ENCODE measurements around the gene AMH.
A peak's percentile ranks its signal among the peaks of the same experiment; 100 is the strongest.

AMH gene

DNA sequence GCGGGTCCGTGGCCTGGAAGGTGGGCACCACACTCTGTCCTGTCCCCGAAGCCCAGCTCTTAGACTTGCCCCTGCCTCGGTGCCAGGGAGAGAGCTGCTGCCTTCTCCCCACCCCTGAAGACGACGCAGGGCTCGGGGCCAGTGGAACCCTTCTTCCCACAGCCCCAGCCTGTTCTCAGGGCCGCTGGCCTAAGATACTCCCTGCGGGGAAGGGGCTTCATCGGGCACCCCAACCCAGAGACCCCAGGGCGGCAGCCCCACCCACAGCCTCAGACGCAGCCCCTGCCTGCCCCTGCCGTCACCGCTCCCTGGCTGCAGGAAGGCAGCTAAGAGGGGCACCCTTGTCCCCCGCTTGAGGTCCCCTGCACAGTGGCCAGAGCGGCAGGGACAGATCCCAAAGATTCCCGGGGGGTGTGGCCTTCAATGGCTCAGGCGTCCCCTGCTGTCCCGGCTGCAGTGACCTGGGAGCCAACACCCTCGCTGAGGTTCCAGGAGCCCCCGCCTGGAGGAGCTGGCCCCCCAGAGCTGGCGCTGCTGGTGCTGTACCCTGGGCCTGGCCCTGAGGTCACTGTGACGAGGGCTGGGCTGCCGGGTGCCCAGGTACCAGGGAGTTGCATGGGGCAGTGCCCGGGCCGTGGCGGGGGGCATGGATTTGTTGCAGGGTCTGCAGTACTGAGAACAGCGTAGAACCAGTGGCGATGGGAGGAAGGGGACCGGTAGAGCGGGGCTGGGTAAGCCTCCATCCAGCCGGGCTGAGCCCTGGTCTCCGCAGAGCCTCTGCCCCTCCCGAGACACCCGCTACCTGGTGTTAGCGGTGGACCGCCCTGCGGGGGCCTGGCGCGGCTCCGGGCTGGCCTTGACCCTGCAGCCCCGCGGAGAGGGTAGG is 1.0 kb downstream of the AMH start:
- no peak for DNase-seq (ENCODE audit: low spot score)

DNA sequence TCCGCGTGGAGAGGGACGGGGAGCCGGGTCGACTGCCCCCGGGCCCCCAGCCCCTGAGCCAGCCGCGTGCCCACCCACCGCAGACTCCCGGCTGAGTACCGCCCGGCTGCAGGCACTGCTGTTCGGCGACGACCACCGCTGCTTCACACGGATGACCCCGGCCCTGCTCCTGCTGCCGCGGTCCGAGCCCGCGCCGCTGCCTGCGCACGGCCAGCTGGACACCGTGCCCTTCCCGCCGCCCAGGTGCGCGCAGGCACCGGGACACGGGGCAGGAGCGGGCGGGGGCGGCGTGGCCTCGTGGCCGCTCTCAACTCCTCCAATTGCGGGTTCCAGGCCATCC is 1.6 kb downstream of the AMH start:
- no peak for DNase-seq (ENCODE audit: low spot score)

DNA sequence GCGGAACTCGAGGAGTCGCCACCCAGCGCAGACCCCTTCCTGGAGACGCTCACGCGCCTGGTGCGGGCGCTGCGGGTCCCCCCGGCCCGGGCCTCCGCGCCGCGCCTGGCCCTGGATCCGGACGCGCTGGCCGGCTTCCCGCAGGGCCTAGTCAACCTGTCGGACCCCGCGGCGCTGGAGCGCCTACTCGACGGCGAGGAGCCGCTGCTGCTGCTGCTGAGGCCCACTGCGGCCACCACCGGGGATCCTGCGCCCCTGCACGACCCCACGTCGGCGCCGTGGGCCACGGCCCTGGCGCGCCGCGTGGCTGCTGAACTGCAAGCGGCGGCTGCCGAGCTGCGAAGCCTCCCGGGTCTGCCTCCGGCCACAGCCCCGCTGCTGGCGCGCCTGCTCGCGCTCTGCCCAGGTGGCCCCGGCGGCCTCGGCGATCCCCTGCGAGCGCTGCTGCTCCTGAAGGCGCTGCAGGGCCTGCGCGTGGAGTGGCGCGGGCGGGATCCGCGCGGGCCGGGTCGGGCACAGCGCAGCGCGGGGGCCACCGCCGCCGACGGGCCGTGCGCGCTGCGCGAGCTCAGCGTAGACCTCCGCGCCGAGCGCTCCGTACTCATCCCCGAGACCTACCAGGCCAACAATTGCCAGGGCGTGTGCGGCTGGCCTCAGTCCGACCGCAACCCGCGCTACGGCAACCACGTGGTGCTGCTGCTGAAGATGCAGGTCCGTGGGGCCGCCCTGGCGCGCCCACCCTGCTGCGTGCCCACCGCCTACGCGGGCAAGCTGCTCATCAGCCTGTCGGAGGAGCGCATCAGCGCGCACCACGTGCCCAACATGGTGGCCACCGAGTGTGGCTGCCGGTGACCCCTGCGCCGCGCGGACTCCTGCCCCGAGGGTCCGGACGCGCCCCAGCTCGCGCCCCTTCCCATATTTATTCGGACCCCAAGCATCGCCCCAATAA is 2.3 kb downstream of the AMH start:
- no peak for DNase-seq (ENCODE audit: low spot score)

DNA sequence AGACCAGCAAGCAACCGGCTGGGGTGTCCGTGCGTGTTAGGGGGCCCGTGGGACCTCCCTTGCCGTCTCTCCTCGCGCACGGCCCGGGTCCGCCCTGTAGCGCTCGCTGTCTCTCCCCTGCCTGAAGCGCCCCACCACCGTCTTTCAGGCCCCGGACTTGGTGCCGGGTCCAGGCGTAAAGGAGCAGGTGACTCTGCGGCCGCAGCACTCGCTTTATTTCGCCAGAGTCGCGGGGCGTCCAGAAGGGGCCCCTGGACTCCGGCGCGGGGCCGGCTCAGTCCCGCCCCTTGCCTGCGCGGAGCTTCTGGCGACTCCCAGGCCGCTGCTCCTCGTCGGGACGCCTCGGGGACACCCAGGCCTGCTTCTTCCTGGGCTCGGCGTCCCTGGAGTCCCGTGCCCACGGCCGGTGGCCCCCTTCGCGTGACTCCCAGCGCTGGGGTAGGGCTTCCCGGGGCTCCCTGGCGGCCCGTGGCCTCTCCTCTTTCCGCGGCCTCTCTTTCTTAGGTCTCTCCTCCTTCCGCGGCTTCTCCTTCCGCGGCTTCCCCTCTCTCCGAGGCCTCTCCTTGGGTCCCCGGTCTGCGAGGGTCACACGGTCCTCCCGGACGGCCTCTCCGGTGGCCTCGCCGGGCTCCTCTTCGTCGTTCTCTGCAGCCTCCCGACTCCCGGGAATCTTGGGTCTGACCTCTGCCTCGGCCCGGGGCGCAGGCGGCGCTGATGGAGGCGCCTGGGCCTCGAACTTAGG is 3.1 kb downstream of the AMH start:
- DNase-seq (ENCODE audit: low spot score) = no peak

DNA sequence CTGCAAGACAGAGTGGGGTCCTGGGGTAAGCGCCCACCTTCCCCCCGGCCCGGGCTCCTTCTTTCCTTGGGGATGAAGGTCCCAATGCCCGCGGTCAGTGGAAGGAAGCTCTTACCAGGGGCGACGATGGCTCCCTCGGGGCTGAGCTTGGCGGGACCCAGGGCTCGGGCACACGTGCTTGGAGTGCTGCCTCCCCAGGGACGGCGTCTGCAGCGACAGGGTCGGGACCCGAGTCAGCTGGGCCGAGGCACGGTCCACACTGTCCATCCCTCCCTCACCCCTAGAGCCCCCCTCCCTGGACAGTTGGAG is 3.6 kb downstream of the AMH start:
- no peak for DNase-seq (ENCODE audit: low spot score)

DNA sequence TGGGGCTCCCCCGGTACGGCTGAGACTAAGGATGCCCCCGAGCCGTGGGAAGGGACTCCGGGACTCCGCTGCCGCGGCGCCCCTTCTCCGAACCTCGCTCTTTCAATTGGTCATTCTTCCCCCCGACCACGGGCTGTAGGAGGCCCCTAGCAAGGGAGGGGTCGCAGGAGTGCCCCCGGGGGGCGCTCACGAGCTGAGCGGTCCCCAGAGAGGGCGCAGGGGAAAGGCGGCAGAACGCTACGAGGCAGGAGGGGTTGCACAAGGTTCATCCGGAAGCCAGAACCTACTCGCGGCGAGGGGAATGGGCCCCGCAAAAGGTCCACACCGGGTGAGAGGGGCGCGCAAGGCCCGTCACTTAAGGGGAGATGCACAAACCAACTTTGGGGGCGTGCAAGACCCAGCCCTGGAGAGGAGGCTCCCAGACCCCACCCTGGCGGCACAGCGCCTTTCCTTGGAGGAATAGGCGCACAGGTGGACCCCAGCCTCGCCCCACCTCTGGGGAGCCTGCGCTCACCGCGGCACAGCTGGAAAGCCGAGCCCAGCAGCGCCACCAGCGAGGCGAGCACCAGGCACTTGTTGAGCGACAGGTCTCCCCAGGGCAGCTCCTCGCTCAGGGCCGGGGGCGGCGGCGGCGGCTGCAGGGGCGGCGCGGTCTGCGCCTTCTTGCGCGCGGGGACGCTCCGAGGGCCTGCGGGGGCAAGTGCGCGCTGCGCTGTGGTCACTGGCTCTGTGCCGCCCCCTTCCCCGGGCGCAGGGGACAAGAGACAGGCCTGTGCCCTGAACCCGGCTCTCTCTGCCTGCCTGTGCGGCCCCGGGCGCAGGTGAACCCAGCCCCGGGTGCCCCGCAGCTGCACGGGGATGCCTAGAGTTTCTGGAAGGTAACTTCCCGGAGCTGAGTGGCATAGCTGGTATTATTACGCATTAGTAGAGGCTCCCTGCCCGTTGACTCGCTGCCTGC is 4.3 kb downstream of the AMH start:
- DNase-seq (ENCODE audit: low spot score) = peak; percentile 84

DNA sequence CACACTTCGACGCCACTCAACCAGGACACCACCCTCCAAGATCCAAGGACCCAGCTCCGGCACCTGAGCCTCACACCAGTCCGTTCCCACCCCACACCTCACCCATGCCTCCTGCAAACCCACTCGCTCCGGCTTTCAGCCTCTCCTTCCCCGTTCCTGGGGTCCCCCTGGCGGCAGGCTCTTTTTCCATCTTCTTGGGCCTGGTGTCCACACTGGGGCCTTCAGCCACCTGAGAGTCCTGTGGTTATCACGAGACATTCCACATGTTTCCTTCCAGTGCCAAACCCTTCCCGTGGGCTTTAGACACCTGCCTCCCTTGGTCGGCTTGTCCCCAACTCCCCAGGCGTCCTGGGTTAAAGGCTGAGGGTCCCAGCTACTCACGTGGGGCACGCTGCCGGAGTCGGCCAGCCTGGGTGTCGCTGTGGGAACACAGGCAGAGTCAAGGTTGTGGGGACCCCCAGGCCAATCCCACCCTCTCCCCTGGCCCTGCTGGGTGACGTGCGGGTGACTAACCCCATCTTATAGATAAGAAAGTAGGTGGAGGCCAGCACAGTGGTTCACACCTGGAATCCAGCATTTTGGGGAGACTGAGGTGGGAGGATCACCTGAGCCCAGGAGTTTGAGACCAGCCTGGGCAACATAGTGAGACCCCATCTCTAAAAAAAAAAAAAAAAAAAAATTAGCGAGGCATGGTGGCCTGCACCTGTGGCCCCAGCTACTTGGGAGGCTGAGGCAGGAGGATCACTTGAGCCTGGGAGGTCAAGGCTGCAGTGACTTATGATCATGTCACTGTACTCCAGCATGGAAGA is 5.1 kb downstream of the AMH start:
- no peak for DNase-seq (ENCODE audit: low spot score)

DNA sequence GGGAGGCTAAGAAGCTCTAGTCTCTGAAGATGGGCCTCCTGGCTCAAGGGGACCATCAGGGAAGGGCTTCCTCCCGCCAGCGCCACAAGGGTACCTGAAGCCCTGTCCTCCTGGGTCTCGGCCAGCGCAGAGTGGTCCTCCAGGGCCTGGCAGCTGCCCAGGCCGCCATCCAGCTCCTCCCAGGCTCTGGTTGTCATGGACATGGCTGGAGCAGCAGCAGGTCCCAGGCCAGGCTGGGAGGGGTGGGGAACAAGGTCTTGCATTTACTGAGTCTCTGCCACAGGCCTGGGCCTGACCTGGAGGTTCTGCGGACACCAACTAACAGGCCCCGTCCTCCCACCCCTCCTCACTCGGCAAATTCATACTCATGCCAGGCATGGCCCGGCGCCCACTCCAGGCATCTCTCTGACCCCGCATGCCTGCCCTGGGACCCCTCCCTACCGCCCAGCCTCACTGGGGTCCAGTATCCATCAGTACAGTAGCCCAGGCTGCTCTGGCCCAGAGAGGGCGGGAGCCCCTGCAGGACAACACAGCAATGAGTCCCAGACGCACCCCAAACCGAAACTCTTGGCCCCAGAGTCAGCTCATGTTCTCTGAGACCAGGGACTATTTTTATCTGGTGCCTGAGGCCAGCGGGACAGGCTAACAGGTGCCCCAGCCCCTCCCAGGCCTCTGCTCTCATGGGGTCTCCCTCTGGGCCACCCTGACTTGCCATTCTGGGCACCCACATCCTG is 6.2 kb downstream of the AMH start:
- DNase-seq (ENCODE audit: low spot score) = peak; percentile 66

DNA sequence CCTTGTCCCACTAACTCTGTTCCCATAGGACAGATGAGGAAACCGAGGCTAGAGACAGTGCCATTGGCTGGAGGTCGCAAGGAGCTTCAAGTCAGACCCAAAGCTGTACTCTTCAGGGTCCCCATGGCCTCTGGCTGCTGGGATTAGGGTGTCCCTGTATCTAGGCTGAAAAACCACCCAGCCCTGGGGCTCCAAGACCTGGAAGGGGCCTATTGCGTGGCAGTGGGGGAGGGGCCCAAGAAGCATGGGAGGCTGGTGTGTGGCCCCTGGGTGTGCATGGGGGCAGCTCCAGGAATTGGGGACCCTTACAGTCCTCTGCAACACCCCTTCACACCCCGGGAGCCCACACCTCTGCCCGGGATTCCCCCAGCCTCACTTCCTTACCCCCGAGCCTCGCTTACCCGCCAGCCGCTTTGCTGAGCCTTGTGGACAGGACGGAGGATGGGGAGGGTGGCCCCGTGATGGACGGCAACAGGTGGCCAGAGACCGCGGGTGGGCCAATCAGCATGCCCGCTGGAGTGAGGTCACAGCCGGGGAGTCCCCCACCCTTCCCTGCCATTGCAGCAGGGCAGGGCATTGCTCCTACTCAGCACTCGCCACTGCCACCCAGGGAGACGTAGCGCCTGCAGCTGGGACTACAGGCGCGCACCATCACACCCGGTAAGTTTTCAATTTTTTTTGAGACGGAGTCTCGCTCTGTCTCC is 7.0 kb downstream of the AMH start, which contains the start of gene JSRP1:
Gene JSRP1 (minus strand): TSS at position 436 of the 704 bp plus-strand sequence. CDS start 1,103 bp downstream, outside the sequence.
- peak; percentile 88 for DNase-seq (ENCODE audit: low spot score)

DNA sequence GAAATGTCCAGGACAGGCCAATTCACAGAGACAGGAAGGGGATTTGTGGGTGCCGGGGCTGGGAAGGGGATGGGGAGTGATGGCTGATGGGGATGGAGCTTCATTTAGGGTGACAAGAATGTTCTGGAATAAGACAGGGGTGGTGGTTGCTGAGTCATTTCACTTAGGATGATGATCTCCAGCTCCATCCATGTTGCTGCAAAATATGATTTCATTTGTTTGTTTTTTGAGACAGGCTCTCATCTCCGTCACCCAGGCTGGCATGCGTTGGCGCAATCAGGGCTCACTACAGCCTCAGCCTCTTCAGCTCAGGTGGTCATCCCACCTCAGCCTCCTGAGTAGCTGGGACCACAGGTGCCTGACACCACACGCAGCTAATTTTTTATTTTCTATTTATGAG is 10.2 kb downstream of the AMH start:
- no peak for DNase-seq (ENCODE audit: low spot score)

DNA sequence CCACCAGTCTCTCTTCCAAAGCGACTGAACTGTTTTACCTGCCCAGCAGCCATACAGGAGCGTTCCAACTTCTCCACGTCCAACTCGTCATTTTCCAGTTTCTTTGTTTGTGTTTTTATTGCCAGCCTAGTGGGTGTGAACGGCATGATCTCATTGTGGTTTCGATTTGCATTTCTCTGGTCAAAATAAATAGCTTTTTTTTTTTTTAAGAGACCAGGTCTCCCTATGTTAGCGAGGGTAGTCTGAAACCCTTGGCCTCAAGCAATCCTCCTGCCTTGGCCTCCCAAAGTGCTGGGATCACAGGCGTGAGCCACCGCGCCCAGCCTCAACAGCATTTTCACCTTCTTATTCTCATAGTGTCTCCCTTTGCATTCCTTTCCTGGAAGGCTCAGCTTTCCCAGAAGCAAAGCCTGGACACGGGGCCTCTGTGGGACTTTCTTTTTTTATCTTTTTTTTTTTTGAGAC is 11.2 kb downstream of the AMH start:
- peak; percentile 87 for DNase-seq (ENCODE audit: low spot score)

DNA sequence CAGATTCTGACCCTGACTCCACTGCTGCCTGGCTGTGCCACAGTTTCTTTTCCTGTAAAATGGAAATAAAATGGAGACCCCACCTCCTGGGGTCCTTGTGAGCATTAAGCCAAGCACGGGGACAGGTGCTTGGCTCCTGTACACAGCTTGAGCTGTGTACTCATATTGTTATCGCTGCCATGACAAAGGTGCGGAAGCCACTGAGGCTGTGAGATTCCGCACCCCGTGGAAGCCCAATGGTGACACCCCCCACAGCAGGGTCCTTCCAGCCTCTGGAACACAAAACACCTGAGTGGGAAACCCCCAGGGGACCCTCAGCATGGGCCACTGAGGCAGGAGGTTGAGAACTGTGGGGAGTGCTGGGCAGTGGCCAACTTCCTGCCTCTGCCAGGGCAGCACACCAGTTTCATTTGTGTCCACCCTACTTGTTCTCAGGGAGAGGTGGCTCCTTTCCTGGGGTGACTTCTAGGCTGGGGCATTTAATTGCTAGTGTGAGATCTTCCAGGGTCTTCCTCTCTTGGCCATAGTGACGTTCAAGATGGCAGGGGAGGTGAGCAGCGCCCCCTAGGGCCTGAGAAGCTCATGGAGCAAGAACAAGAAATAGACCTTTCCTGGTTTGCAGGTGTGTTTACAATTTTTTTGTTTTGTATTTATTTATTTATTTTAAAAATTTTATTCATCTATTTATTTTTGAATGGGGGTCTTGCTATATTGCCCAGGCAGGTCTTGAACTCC is 12.5 kb downstream of the AMH start:
- peak; percentile 75 for DNase-seq (ENCODE audit: low spot score)

DNA sequence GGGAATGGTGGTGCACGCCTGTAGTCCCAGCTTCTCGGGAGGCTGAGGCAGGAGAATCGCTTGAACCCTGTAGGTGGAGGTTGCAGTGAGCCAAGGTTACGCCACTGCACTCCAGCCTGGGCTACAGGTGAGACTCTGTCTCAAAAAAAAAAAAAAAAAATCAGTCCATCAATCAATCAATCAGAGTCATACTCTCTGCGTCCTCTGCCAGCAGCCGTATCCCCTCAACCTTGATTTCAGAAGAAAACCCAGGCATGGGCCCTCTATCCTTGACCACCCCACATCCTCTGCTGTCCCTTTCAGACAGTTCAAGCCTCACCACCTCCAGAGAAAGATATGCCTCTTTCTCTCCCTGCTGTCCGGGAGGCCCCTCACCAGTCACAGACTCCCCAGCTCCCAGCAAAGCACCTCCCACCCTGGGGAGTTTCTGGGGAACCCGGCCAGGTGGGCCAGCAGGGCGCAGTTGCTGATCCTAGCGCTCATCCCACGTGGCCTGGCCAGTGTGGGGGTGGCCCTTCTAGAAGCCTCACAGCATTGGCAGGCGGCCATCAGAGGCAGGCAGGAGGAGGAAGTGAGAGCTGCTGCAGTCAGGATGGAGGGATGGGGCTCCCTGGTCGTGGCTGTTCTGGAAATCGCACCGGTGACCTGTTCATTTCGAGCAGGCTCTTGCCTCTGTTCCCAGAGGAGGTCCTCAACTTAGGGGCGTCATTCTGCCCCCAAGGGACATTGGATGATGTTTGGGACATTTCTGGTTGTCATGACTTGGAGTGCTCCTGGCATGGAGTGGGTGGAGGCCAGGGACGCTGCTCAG is 17.3 kb downstream of the AMH start:
- peak; percentile 83 for DNase-seq (ENCODE audit: low spot score)

DNA sequence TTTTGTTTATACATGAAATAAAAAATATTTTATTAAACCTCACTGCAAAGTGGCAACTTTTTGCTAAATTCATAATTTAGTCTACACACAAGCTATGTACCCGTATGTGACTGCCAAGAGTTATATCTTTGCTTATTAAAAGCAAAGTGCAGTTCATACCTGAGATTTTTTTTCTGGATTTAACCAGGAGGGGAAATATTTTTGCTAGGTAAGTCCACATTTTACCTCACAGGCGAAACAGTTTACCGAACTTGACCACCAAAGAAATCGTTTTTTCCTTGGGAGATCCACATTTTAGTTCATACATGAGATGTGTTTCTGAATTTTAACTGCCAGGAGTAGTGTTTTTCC is 19.3 kb downstream of the AMH start:
- DNase-seq (ENCODE audit: low spot score) = no peak

DNA sequence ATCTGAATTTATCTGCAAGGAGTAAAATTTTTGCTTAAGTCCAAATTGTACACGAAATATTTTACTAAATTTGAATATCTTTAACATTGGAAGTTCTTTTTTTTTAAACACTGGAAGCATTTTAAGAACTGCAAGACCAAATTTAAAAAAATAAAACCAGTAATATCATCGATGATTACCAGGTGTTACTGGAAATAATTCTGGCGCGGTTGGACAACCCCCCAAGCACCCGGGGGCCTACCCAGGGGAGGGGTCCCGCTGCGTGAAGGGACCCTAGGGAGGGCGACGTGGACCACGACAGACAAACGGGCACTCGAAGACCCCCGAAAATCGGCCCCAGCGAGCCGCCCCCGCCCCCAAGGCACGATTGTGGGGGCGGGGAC is 19.7 kb downstream of the AMH start:
- no peak for DNase-seq (ENCODE audit: low spot score)

DNA sequence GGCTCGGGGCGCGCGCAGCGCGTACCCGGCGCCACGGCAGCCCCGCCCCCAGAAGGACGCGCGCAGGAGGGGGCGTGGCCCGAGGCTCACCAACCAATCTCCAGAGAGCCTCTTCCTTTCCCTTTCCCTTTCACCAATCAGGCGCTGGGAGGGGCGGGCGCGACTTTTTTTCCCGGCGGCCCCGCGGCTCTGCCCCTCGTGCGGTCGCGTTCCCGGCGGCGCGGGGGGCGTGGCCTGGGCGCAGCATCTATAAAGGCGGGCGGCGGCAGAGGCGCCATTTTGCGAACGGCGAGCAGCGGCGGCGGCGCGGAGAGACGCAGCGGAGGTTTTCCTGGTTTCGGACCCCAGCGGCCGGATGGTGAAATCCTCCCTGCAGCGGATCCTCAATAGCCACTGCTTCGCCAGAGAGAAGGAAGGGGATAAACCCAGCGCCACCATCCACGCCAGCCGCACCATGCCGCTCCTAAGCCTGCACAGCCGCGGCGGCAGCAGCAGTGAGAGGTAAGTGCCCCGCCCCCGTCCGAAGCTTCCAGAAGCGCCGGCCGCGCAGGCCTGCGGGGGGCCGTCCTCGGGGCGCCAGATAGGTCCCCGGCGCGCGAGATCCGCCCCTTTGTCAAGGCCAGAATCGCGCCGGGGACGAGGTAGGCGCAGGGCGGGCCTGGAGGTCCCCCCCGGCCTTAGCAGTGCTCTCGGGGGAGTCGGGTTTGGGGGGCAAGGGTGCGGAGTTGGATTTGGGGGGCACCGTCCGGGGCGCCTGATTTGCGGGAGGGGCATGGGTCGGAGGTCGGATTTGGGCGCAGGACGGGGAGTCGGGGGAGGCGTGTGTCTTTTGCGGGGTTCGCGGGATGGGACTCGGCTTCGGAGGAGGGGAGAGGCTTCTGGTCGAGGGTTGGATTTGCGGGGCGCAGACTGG is 20.4 kb downstream of the AMH start:
- DNase-seq (ENCODE audit: low spot score) = peak; percentile 96

DNA sequence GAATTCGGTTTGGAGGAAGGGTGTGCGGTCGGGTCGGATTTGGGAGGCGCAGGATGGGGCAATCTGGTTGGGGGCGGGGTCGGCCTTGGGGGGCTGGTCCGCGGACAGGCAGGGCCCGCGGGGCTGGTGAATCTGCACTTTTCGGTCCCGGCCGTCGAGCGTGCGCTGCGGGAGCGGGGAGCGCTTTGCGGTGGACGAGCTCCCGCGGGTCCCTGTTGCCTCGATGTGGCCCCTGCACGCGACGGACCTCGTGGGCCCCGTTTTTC is 21.0 kb downstream of the AMH start:
- peak; percentile 29 for DNase-seq (ENCODE audit: low spot score)
